OCI-M1 (cell line): ENCODE results near the gene GABRB1.
A peak's percentile ranks its signal among the peaks of the same experiment; 100 is the strongest.

Experiments
- DNase-seq: peaks from one replicate; lab custom pipeline; 2025; lab: John Stamatoyannopoulos, UW

GABRB1 gene

DNA sequence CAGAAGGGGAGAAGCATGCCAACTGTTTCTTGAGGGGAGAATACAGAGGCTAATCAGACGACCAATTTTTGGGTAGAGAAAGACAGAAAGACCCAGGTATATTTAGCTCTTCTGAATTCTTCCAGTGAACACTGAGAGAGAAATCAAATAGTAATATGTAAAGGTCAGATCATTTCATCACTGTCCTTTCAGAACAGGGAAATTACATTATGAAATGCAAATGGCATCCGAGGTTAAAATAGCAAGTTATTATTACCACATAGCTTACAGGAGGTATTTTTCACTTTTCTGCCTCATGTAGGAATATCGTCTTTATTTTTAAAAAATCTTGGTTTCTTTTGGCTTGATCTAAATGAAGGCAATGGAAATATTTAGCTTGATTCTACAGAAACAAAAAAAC lies 18.0 kb downstream of the GABRB1 start:
- no peak for DNase-seq

DNA sequence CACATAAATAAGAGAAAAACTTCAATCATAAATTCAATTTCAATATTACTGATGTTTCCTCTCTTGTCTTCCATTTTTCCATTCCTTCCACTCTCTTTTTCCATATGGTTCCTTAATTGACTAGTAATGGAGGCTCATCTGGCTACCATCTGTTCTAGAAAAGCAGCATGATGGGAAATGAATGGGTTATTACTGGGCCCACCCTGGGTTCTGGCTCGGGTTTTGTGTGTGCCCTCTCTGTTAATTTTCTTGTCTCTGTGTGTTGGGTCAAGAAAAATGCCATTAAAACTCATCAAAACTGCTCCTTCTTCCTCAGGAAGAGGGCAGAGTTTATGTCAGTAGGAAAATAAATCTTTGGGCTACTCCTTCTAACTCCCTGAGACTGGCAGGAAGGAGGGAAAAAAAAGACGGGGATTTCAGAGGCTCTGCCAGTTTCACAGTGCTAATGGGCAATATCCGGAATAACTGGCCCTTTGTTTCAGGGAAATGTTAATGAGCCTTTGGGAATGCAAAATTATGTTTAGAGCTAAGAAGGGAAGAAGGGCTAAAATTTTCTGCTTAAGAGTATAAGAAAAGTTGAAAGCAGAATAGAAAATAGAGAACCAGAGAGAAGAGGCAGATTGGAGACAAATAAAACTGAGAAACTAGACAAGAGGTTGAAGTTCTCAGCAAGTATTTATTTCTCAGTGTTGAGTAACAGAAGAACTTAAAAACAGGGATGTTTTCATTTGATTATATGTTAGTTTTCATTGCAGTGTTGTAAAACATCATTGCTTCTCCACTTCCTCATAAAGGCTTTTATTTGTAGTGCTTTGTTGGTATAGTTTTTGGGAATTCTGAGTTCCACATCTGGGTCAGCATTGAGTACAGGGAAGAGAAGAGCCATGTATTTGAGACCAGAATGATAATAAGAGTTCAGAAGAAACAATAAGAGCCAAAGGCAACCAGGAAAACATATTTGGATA lies 19.7 kb downstream of the GABRB1 start:
- no peak for DNase-seq

DNA sequence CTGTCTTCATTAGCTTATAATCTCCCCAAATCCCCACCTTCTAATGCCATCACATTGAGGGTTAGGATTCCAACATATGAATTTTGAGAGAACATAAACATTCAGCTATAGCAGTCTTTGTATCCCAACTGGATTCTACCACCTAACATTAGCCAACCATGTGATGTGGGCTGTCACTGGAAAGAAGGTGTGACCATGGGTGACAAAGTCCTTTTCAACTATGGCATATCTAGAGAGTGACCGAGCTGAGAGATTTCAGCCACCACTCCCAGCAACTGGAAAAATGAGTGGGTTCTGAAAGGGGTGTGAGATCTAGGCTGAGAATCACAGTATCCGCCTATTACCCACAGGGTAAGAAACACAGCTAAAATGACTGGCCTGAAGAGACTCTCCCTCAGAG lies 22.1 kb downstream of the GABRB1 start:
- DNase-seq, result no peak

DNA sequence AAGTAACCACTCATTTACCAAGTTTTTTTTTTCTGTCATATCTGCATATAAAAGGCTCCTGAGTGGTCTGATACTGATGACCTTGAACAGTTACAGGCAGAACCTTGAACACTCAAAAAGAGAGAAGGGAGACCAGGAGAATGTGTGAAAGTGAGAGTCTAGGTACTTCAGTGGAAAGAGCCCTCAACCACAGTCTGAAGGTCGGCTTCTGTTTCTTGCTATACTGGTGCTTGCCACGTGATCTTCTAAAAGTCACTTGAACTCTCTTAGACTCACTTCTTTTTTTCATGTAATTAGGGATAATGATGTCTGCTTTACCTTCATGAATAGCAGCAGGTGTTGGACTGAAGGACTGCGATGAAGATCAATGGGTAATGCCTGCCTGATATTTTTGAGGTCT lies 22.8 kb downstream of the GABRB1 start:
- DNase-seq, result no peak

DNA sequence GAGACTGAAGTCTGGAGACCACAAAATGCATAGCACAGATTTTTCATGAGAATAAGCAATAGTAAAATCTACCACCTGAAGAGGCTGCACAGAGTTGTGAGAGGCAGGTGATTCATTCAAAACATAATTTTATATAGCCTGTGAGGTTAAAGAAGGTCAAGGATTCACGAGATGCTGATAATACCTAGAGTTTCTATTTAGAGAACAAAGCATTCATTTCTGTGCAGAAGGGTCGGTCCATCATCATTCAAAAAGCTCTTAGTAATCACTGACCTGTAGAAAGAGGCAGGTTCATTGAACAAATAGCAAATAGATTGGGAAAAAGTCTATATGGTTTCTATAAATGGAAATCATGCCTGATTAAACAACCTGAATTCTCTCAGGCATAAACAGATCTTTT lies 26.6 kb downstream of the GABRB1 start:
- no peak for DNase-seq

DNA sequence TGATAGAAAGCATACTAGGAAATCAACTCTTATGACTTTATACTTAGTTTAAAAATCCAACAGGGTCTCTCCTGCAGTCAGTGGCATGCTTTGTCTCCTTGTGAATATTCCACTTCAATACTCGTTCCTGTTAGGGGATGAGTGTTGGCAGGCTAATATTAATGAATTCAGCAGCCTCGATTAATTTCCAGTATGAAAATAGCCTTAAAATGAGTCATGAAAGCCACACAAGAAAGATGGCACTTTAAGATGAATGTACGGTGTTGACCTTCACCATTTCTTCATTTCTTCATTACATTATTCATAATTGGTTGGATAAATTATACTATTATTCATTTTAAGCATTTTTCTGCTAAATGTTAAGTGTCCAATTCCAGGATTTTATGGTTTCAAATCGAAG lies 29.2 kb downstream of the GABRB1 start:
- no peak for DNase-seq

DNA sequence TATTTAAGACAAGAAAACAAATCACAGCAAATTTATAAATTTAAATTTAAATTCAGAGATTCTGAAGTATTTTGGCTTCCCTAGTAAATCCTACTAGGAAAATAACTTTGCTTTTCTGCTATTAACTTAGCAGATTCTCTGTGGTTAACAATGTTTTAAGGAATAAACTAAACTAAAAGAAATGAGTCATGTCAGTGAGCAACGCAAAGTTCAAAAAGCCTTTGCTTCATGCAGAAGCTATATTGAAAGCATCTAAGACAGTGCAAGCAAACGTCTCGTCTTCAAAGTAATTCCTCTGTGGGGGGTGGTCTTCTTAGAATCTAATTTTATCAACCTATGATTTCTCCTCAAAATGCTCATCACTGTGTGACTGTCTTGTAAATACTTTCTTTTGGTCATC lies 30.1 kb downstream of the GABRB1 start:
- DNase-seq, result no peak

DNA sequence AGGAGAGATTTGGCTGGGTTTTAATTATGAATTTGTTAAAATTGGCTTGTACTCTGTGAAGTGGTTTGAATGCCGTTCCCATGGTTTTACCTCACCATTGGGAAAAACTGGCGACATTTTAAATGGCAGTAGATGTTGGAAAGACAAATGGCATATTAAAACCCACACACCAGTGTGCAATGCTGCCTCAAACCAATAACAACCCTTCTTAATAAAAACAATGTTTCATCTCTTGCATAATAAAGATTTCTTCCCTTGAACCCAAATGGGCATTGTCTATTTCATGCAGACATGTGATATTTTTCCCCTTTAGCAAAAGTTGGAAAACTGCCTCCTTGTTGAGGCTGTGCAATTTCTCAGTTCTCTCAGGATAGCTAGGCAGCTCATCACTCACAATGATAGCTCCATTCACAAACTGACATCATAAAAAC lies 33.7 kb downstream of the GABRB1 start:
- DNase-seq, result no peak

DNA sequence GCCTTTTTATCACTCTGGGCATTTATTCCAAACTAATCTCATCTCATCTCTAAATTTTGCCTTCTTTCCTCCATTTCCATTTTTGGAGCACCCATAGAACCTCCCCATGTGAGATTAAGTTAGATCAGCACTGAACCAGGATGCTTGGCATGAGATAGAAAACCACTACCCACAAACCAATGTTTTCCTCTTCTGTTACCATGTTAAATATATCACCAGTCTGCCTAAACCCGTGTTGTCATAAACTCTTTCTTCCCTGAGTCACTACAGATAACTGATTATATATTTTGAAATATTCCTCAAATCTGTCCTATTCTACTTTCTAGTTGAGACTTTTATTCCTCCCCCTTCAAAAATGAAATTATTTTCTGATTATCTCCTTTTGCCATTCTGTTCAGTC lies 37.6 kb downstream of the GABRB1 start:
- DNase-seq, result no peak

DNA sequence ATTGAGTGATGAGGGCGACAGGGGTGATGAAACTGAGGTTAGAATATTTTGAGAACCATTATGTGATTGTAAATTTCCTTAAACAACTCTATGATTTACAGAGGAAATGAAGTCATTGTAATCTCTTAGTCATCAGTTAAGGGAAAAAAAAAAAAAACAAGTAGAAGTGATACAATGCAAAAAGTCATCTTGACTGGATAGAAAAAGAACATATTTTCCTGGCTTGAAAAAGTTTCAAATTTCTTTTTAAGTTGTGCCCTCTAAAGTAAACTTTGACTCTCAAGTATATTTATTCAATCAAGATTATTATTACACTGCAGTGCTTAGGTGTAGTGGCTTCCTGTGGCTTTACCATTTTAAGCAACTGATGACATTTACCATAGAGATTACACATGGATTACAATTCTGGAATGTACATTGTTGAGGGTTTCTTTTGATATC lies 40.6 kb downstream of the GABRB1 start:
- no peak for DNase-seq

DNA sequence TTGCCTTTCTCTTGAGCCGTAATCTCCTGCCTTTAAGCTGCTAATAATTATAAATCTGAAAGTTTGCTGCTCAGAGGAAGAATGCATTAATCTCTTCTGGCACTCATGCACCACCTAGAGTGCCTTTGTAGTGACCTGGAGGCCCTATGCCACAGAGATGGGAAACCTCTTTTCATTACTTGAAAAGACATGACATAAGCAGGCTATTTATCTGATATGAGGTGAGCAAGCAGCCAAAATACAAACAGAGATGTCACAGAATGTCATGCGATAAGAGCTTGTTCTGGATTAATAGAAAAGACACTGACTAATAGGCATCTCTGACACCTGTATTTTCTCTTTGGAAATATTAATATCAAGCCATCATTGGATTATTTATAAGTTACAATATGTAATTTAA lies 42.3 kb downstream of the GABRB1 start:
- no peak for DNase-seq

DNA sequence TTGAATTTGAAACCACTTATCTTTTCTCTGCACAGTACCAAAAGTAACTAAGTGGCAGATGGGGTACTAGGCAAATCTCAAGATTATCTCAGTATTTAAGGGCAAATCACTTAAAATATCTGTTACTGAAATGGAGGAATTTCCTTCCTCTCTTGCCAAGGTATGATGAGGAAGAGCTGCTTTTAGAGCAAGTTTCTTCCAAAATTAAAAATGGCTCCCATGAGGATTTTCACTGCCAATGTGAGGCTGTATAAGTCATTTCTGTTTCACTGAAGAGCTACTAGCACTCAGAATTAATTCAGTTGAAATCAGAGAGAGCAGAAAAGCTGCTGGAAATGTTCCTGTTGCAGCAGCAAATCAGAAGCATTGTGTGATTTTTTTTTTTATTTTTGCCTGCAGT lies 43.4 kb downstream of the GABRB1 start:
- DNase-seq, result no peak

DNA sequence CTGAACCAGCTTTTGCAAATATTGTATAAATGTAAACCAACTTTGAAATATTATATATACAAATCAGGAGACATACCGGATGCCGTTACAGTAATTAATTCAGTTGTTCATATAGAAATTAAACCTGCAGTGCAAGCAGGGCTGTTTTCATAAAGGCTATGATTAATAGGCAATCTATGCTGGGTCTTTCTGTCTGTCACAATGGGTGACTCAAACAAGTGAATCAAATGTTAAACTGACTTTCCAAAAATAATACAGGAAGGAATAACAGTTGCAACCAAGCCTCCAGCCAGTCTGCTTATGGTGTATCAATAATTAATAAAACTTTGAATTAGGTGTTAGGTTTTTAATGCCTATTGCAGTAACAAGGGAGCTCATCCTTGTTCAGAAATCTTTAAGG lies 43.9 kb downstream of the GABRB1 start:
- DNase-seq, result no peak

DNA sequence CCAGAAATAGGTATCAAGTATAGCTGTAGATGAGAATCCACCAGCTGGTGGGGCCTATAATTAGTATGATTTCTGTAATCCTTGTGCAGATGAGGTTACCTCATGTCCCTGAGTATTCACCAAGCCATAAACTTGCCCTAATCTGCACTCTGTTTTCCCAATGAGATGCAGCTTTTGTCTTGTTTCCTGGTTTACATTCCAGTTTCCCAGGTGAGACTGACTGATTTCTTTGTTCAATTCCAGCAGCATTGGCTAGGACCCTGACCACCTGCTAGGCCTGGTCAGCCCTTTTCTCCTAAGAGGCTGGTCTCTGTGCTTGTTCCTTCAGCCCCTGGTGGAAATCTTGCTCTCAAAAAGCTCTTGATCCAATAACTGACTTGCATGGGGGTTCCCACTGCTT lies 44.6 kb downstream of the GABRB1 start:
- DNase-seq, result no peak

DNA sequence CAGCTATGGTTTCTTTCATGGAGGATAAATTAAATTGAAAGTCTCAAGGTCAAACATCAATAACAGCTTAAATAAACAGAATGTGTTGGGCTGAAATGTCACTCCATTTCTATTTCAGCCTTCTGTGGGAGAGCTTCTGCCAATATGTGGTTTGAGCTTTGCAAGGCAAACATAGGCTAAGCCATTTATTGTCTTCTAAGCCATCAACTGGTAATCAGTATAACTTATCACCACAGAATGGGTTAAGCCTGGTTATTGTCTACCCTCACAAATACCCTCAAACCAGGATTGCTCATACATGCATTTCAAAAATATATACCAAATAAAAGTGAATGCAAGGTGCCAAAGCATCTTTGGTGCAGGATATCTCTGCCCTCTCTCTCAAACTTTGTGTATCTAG lies 52.7 kb downstream of the GABRB1 start:
- DNase-seq, result no peak

DNA sequence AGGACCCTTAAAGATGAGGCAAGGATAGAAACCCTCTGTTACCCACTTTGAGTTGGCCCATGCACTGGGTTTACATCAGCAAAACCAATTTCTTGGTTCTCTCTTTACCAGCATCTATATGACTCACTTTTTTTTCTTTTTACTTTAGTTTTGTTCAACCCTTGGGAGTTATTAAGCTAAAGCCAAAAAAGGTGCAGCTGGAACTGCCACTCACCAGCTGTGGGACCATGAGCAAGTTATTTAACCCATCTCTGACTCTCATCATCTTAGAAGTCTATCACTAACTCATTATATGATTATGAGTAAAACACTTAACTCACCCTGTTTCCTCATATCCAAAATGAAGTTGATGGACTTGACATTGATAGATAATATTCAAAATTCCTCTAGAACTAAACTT lies 53.4 kb downstream of the GABRB1 start:
- DNase-seq, result no peak

DNA sequence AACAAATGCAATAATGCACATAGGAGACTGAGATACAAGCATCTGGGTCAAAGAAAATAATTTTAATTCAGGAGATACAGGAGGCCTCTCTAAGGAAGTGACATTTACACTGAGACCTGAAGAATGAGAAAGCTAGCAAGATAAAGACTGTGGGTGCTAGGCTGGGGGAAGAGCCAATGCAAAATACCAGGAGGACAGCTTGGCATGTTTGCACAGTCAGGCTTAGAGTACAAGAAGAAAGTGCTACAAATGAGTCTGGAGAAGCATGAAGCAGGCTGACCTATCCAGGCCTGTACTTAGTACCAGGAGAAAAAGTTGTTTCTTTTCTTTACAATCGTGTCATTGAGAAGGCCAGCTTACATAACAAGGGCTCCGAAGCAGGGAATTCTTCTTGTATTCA lies 56.9 kb downstream of the GABRB1 start:
- DNase-seq, result no peak

DNA sequence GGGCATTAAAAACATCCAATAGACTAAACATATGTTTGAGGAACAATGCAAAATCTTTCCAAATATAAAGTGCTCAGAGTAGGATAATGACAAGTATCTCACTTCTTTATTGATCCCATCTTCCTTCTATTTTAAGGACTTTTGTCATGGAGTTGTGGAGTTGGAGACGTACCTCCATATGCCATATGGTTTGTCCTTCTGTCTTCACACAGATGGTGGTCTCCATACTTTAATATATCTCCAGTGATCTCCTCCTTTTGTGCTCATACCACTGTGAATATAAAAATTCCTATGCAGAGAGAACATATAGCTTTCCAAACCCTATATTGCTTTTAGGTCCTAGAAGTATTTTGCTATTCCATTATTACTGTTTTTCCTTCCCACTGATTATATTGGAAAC lies 64.5 kb downstream of the GABRB1 start:
- DNase-seq, result no peak

DNA sequence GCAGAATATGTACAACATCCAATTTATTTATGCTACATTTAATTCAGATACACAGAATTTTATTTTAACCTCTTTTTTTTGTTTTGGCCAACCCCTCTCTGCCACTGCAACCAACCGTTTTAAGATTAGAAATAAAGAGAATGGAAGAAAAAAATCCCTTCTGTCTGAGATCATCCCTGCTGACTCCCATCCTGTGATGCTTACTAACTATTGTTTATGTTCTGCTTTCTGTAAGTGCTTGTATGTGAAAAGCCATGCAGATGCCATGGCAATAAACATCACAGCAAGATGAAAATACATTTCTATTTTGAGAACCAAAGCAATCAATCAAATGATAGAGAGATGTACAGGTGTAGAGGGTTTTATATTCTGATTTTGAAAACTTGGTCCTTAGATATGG lies 70.1 kb downstream of the GABRB1 start:
- DNase-seq, result no peak

DNA sequence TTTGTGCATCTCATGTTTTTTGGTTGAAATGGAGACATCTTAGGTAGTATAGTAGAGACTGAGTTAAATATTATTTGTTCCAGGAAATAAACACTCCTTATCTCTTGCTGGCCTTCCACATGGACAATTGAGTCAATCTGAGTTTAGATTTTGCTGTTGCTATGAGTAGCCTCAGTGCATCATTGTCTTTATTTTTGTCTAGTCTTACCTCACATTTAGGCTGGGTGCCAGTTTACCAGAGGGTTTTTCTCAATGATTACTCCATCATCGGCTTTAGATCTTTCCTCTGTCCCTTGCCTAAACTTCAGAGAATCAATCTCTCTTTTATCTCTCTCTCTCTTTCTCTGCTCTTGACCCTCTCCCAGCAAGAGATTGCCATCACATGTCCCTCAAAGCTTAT lies 73.6 kb downstream of the GABRB1 start:
- DNase-seq, result no peak

DNA sequence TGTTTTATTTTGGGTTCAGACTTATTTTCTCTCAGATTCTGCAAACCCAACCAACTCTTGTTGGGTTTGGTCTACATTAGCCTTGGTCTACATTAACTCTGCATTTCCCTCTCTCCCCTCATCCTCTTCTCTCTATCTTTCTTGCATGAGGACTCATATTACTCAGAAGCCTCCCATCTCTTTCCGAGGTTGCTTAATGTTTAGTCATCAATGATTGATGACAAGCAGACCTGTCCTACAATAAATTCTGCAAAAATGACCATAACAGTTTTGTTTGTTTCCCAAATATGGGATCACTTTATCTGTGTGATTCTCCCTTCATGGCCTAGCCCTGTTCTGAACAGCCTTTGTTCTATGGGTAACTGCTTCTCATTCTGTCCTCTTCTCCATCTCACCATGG lies 75.2 kb downstream of the GABRB1 start:
- no peak for DNase-seq

DNA sequence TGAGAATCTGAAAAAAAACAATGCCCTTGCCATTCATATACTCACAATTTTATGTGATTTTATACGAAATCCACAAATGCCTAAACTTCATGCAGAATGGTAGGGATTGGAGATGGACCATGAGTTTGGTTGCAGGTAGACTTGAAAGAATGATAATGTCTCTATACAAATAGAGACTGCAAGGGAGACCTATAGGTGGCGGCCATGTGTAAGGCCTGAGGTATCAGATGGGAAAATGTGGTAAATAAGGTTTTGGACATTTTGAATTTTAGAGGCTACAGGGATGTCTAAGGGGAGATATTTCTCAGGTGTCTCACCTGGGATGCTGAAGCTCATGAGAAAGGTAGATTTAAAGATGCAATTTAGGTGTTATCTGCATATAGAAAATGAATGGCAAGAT lies 78.0 kb downstream of the GABRB1 start:
- DNase-seq, result peak; percentile 27

DNA sequence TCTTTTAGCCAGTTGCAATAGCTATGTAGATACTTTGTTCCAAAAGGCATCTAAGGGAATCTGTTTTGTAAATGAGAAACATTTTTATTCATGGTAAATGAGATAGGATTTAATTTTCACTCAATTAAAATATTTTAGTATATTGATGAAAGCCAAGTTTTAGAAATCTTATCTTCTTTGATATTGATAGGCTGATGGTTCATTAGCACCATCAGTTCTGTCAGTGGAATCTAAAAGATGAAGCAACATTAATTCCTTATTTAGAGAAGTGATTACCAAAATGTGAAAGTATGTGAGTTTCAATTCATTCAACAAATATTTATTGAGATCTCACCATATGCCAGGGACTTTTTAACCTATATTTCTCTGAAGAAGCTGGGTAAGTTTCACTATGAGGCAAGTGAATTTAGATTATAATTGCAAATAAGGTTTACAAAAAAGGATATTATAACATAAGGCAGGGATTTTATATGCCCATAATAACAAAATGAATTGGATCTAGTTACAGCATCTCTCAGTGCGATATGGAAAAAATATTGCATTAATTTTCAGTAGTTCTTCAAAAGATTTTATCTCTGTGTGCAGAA lies 79.3 kb downstream of the GABRB1 start:
- DNase-seq, result no peak
